Activated naive CD8-positive, alpha-beta T cell treated with anti-CD3 and anti-CD28 coated beads for 36 hours (primary cell): ENCODE data around the gene RELN. TPM values are rescaled to one million over a fixed set of nuclear protein-coding genes. Genes with fewer than 3 reads are reported as not detected.

Experiments used
- DNase-seq: peaks from one replicate; pipeline ENCODE4 v3.0.0; 2021
- H3K27ac Mint-ChIP-seq: one replicate; pipeline ENCODE4 v1.8.0; 2022; ENCODE audit warnings: mild to moderate bottlenecking, moderate library complexity, mixed read lengths
- H3K27me3 Mint-ChIP-seq: one replicate; pipeline ENCODE4 v1.8.0; 2022; ENCODE audit warnings: mild to moderate bottlenecking, mixed read lengths
- H3K36me3 Mint-ChIP-seq: one replicate; pipeline ENCODE4 v1.8.0; 2021; ENCODE audit warnings: mild to moderate bottlenecking, mixed read lengths
- H3K4me1 Mint-ChIP-seq: one replicate; pipeline ENCODE4 v1.8.0; 2021; ENCODE audit warnings: mixed read lengths
- H3K4me3 Mint-ChIP-seq: one replicate; pipeline ENCODE4 v1.8.0; 2022; ENCODE audit warnings: mild to moderate bottlenecking, moderate library complexity, mixed read lengths
- H3K9me3 Mint-ChIP-seq: one replicate; pipeline ENCODE4 v1.8.0; 2022; ENCODE audit warnings: mixed read lengths
- total RNA-seq, 2 experiments: library from RNA; stranded (reverse); gene quantifications; one replicate each; pipeline ENCODE4 v1.2.3, GENCODE V29; 2021

Gene RELN
- total RNA-seq, 2 experiments from 2014 or later: not detected

DNA sequence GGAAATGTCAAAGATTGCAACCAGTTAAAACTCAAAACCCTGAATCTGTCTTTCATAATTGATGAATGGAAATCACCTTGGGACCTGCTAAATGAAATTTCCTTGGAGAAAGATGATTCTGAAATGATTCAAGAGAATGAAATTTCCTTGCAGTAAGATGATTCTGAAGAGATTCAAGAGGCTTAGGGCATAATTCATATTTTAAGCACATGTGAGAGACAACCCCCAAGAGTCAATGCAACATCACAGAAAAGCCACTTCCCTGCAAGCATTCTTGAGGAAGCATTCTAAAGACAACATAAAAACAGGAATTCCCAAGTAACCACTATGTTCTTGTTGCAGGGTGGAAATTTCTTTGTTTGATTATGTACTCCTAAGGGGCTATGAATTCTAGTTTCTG, 113.7 kb downstream of the RELN start:
- no peak overlapping the region for H3K4me3 Mint-ChIP-seq
- H3K9me3 Mint-ChIP-seq: peaks cover 3% of the 10 kb centered on the region

DNA sequence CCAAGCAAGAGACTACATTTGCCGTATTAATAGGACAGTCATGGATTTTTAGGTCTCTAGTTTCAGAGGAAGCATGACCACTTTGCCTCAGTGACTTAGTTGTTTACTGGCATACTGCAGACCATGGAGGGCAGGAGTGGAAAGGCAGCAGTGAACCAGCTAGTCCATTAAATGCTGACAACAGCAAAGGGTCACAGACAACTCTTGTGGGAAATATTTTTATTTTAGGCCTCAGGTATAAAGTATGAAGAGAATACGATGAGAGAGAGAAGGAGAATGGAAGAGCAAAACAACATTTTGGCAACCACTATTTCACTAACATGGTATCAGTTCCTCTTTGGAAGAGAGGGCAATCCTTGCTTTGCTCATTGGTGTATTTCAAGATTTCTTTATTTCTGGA, 118.0 kb downstream of the RELN start:
- peaks cover 2% of the 10 kb centered on the region for H3K9me3 Mint-ChIP-seq
- DNase-seq: no peak
- no peak overlapping the region for H3K4me3 Mint-ChIP-seq
- no peaks in the 10 kb centered on the region for H3K4me1 Mint-ChIP-seq
- H3K27ac Mint-ChIP-seq: no peak overlapping the region
- H3K27me3 Mint-ChIP-seq: no peaks in the 10 kb centered on the region
- H3K36me3 Mint-ChIP-seq: no peaks in the 10 kb centered on the region

More for the DNA sequence above, 113.7 kb downstream of the RELN start:
- Mint-ChIP-seq H3K36me3 (no peaks in the 10 kb centered on the region), H3K27me3 (no peaks in the 10 kb centered on the region), H3K4me1 (no peaks in the 10 kb centered on the region), H3K27ac (no peak overlapping the region)
- DNase-seq: no peak

DNA sequence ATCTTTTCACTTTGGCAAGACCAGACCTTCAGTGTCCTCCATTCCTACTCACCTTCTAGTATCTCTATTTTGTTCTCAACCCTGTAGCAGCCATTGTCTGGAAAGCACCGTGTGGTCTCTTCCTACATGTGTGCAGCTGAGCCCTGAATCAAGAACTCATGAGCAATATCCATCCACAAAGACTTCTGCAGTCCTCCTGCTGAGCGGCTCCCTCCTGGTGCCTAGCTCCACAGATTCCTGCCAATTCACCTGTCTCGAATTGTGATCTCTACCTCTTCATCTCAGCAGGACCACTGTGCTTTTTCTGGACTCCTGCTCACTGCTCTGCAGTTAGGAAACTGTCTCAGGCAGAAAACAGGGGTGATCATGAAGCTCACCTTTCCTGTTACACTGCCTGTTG, 118.8 kb downstream of the RELN start:
- no peaks in the 10 kb centered on the region for H3K27me3 Mint-ChIP-seq
- H3K4me3 Mint-ChIP-seq: no peak overlapping the region
- H3K4me1 Mint-ChIP-seq: no peaks in the 10 kb centered on the region
- H3K36me3 Mint-ChIP-seq: no peaks in the 10 kb centered on the region
- H3K27ac Mint-ChIP-seq: no peak overlapping the region
- H3K9me3 Mint-ChIP-seq: peaks cover 2% of the 10 kb centered on the region
- no peak for DNase-seq

DNA sequence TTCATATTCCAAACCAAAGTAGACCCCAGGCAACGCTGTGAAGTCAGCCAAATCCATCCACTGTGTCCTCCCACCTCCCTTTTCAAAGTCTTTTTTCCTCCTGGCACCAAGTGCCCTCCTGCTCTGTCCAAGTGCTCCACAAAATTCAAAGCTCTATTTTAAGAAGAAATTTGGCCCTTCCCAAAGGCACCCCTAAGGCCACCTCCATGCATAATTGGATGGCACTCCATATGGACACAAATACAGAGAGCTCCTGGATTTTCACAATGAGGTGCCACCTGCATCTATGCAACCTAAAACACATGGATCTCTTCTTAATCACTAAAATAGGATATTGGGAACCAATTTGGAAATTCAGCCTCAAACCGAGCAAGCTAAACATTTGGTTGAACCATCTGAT, 121.6 kb downstream of the RELN start:
- no peak for DNase-seq
- no peaks in the 10 kb centered on the region for H3K4me1 Mint-ChIP-seq

DNA sequence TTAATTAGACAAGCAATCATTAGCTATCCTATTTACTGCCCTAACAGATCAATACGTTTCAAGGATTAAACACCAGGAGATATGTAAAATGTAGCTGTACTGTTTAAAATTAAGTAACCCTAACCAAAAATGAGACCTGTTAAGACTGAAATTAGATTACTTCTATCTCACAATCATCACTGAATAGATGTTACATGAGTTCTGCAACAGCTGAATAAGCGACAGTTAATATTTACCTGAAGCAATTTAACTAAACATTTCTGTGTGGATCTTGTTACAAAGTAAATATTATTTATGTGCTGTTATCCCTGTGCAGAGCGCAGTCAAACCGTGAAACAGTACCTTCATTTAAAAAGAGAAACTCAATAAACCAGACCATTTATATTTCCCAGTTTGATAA, 122.5 kb downstream of the RELN start:
- H3K4me3 Mint-ChIP-seq: no peak overlapping the region
- H3K27me3 Mint-ChIP-seq: no peaks in the 10 kb centered on the region
- no peak for DNase-seq
- peaks cover 2% of the 10 kb centered on the region for H3K9me3 Mint-ChIP-seq
- no peaks in the 10 kb centered on the region for H3K4me1 Mint-ChIP-seq
- H3K36me3 Mint-ChIP-seq: no peaks in the 10 kb centered on the region
- H3K27ac Mint-ChIP-seq: no peak overlapping the region

More for the DNA sequence above, 121.6 kb downstream of the RELN start:
- H3K27me3 Mint-ChIP-seq: no peaks in the 10 kb centered on the region
- H3K9me3 Mint-ChIP-seq: peaks cover 2% of the 10 kb centered on the region
- H3K4me3 Mint-ChIP-seq: no peak overlapping the region
- H3K36me3 Mint-ChIP-seq: no peaks in the 10 kb centered on the region
- no peak overlapping the region for H3K27ac Mint-ChIP-seq

DNA sequence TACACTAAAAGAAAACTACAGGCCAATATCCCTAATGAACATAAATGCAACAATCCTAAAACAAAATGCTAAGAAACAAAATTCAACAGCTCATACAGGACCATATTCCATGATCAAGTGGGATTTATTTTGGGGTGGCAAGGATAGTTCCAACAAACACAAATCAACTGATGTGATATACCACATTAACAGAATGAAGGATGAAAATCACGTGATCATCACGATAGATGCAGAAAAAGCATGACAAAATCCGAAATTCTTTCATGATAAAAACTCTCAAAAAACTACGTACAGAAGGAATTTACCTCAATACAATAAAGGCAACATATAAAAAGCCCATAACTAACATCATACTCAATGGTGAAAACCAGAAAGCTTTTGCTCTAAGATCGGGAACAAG, 124.0 kb downstream of the RELN start:
- Mint-ChIP-seq H3K27me3 (no peaks in the 10 kb centered on the region), H3K27ac (no peak overlapping the region), H3K4me1 (no peaks in the 10 kb centered on the region), H3K36me3 (no peaks in the 10 kb centered on the region), H3K4me3 (no peak overlapping the region), H3K9me3 (no peaks in the 10 kb centered on the region)
- no peak for DNase-seq

DNA sequence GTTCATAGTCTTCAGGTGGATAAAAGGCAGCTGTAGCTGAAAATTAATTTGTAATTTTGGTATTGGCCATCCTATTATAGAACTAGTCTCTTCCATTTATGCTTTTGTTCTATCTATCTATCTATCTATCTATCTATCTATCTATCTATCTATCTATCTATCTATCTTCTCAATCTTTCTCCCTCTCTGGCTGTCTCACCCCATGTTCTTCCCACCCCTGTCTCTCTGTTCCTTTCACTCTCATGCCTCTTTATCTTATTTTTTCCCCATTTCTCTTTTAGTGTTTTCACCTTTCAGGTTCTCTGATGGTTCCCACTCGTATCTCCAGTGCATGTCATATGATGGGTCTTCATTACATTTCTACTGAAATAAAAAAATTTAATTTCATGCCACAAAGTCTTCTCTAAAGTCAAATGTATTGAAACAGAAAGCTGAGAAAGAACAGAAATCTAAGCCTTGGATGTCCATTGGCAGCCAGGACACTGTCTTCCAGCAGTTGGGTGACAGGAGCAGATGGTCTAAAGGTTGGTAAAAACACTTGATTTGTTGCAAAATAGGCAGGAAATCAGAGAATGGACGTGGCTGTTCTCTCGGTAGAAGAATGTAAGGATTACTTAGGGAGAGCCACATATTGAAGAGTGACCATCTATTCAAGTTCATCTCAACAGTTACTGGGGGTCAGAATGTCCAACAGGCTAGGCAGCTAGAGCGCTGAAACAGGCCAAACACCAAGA, 127.0 kb downstream of the RELN start:
- H3K27me3 Mint-ChIP-seq: no peaks in the 10 kb centered on the region
- H3K27ac Mint-ChIP-seq: no peak overlapping the region
- DNase-seq: no peak
- H3K9me3 Mint-ChIP-seq: no peaks in the 10 kb centered on the region
- H3K4me1 Mint-ChIP-seq: no peaks in the 10 kb centered on the region
- no peaks in the 10 kb centered on the region for H3K36me3 Mint-ChIP-seq
- no peak overlapping the region for H3K4me3 Mint-ChIP-seq

DNA sequence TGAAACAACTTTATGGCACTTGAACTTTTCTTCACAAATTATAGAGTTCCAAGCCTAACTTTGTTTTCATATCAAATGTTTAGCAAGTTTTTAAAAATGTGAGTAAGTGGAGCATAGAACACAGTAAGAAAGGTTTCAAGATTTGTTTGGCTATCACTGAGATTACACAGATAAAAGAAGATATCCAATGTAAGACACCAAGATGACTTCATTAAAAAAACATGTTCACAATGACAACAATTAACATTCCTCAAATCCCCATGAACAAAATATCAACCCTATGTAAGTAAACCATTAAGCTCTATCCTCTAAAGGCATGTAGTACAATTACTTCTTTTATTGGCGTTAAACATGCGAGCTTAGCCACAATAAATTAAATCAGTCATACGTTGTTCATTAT, 129.7 kb downstream of the RELN start:
- no peaks in the 10 kb centered on the region for H3K36me3 Mint-ChIP-seq
- DNase-seq: no peak
- no peak overlapping the region for H3K27ac Mint-ChIP-seq
- H3K4me3 Mint-ChIP-seq: no peak overlapping the region
- H3K9me3 Mint-ChIP-seq: no peaks in the 10 kb centered on the region
- H3K27me3 Mint-ChIP-seq: peaks cover 4% of the 10 kb centered on the region
- H3K4me1 Mint-ChIP-seq: no peaks in the 10 kb centered on the region

DNA sequence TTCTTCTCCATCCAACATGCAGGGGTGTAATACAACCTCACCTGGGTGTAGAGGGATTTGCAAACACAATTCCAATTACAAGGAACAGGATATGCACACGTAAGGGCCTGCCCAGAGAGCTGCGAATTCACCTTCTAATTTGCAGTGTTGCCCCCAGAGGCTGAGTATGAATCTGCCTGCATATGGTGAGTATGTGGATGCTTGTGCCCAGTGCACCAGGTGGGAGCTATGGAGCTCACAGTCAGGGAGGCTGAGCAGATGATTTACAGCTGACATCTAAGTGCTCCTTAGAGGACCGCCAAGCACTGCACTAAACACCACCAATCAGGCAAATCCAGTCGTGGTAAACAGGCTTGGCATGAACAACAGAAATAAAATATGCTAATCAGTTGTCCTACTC, 132.0 kb downstream of the RELN start:
- Mint-ChIP-seq H3K4me3 (no peak overlapping the region), H3K27me3 (peaks cover 4% of the 10 kb centered on the region), H3K27ac (no peak overlapping the region), H3K4me1 (no peaks in the 10 kb centered on the region), H3K36me3 (no peaks in the 10 kb centered on the region), H3K9me3 (no peaks in the 10 kb centered on the region)
- no peak for DNase-seq

DNA sequence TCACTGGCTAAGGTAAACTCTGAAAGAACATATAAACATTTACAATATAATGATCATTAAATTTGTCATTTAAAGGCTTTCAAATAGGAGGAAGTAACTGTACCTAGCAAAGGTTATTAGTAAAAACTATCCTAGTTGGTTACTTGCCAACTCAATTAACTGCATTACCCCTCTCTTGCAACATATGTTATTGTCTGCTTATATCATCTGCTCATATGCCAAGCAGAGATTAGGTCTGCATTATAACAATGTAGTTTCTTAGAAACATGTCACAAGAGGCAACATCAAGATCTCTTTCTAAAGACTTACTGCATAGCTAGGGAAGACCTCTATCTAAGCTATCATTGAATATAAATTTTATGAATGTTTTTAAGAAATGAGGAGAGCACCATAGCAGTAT, 132.5 kb downstream of the RELN start:
- Mint-ChIP-seq H3K9me3 (no peaks in the 10 kb centered on the region), H3K4me3 (no peak overlapping the region), H3K27me3 (peaks cover 4% of the 10 kb centered on the region), H3K36me3 (no peaks in the 10 kb centered on the region), H3K27ac (no peak overlapping the region), H3K4me1 (no peaks in the 10 kb centered on the region)
- DNase-seq: no peak

DNA sequence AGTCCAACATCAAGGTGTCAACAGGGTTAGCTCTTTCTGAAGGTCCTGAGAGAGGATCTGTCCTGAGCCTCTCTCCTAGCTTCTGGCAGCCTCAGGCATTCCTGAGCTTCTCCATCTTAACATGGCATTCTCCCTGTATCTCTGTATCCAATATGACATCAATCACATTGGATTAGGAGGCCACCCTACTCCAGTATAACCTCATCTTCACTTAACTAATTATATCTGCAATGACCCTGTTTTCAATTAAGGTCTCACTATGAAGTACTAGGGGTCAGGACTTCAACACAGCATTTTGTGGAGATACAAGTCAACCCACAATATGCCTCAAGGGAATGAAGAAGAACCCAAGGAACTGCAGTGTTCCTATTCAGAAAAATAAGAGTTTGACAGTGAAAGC, 133.8 kb downstream of the RELN start:
- H3K27me3 Mint-ChIP-seq: peaks cover 4% of the 10 kb centered on the region
- H3K9me3 Mint-ChIP-seq: peaks cover 5% of the 10 kb centered on the region
- H3K27ac Mint-ChIP-seq: no peak overlapping the region
- no peaks in the 10 kb centered on the region for H3K36me3 Mint-ChIP-seq
- no peak for DNase-seq
- no peaks in the 10 kb centered on the region for H3K4me1 Mint-ChIP-seq
- H3K4me3 Mint-ChIP-seq: no peak overlapping the region

DNA sequence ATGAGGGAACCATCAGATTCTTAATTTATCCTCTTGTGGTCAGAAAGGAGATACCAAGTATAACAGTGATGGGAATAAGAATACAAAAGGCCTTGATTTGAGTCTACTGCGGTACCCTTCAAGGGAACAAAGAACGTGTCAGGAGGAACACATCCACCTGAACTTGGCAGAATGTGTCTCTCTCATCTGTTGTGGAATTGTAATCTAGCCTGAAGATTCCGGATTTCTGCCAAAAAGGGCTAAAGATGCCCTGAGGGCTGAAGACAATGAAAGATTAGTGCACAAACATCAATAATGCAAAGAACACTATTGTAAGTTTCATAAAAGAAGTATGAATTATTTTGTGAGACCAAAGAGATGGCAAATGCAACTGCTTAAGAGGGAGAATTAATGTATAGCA, 134.8 kb downstream of the RELN start:
- Mint-ChIP-seq H3K27ac (no peak overlapping the region), H3K4me1 (no peaks in the 10 kb centered on the region), H3K4me3 (no peak overlapping the region), H3K9me3 (peaks cover 8% of the 10 kb centered on the region), H3K36me3 (no peaks in the 10 kb centered on the region), H3K27me3 (peaks cover 4% of the 10 kb centered on the region)
- no peak for DNase-seq

DNA sequence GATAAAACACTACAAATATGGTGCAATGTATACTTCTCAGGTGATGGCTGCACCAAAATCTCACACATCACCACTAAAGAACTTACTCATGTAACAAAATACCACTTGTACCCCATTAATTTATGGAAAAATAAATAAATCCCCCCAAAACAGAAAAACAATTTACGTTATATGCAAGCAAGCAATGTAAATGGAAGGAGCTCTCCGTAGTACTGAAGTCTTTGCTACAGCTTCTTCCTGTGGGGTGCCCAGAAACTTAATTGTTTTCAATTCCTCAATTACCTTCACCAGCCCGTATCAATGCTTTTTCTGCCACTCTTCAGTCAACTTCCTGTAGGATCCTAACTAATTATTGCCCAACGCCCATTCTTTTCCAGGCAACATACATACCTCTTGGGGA, 138.1 kb downstream of the RELN start:
- Mint-ChIP-seq H3K27me3 (peaks cover 4% of the 10 kb centered on the region), H3K36me3 (no peaks in the 10 kb centered on the region), H3K27ac (no peak overlapping the region), H3K4me3 (no peak overlapping the region), H3K4me1 (no peaks in the 10 kb centered on the region), H3K9me3 (peaks cover 9% of the 10 kb centered on the region)
- DNase-seq: no peak

DNA sequence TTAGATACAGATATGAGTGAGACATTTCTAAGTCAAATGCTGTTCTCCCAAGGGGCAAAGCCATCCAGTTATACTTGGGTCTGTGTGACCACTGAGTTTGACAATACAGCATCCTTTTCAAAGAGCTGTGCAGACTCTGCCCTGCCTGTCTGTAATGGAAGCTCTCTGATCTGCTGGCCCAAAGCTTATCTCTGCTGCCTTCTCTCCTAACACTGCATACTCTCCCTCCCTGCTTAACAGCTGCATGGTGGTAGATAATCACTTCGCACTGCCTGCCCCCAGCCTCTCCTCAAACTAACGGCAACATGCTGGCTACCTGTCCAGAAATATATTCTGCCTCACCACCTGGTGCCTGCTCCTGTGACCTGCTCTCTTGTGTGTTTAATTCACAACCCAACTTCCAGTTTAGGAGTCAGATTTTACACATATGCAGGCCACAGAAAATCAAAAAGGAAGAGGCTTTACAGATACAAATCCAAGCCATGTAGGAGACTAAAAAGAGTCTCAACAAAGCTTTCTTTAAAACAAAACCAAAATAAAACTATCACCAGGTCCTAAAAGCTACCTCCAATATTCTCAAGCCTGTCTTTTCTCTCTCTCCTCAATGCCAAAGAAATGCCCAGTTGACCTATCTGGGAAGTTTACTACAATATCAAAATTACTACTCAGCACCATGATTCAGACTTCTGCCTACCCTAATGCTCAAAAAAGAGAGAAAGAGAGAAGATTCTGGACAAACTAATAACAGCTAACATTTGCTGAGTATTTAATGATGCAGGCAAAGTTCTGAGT, 145.6 kb downstream of the RELN start:
- no peaks in the 10 kb centered on the region for H3K4me1 Mint-ChIP-seq
- H3K27me3 Mint-ChIP-seq: peaks cover 3% of the 10 kb centered on the region
- no peak overlapping the region for H3K27ac Mint-ChIP-seq
- DNase-seq: no peak
- H3K36me3 Mint-ChIP-seq: no peaks in the 10 kb centered on the region
- H3K4me3 Mint-ChIP-seq: no peak overlapping the region
- H3K9me3 Mint-ChIP-seq: peaks cover 4% of the 10 kb centered on the region

DNA sequence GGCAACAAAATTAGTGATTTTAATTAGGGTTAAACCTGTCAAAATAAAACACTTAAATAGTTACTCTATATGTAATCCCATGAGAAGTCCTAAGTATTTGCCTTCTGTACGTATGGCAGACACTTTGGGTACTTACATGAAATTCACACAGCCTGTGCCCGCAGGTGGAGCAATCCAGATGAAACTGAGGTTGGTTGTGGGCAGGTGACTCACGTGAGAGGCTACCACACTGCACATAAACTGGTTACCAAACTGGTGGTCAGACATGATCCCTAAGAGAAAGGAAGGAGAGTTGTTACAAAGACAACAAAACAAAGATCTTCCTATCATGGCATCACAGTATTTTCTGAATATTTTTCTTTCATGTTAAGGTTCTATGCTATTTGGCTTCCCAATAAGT, 156.1 kb downstream of the RELN start:
- no peaks in the 10 kb centered on the region for H3K9me3 Mint-ChIP-seq
- peaks cover 4% of the 10 kb centered on the region for H3K27me3 Mint-ChIP-seq
- H3K4me3 Mint-ChIP-seq: no peak overlapping the region
- no peaks in the 10 kb centered on the region for H3K4me1 Mint-ChIP-seq
- H3K27ac Mint-ChIP-seq: no peak overlapping the region
- DNase-seq: no peak
- no peaks in the 10 kb centered on the region for H3K36me3 Mint-ChIP-seq

DNA sequence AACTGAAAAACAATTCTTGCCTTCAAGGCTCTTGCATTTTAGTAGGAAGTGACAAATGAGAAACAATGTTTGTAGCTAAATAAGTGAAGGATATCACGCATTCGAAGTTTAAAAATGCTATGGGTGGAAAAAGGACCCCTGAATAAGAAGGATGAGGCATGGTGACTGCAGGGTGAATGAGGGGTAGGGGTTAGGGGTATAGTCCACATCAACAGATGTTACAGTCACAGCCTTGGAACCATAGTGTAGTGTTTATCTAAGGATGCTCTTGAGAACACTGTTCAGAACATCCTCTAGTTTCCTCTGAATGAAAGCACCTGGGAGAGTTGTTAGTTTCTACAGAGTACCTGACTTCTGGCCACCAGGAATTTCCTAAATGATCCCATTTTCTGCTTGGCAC, 157.0 kb downstream of the RELN start:
- no peaks in the 10 kb centered on the region for H3K4me1 Mint-ChIP-seq
- no peak overlapping the region for H3K4me3 Mint-ChIP-seq
- H3K9me3 Mint-ChIP-seq: no peaks in the 10 kb centered on the region
- H3K36me3 Mint-ChIP-seq: no peaks in the 10 kb centered on the region
- peaks cover 4% of the 10 kb centered on the region for H3K27me3 Mint-ChIP-seq
- no peak for DNase-seq
- H3K27ac Mint-ChIP-seq: no peak overlapping the region
